GM21786 (cell line): ENCODE results near the gene NYAP1.
"Not testable (repeated sequence)": the region's sequence is repeated elsewhere in the genome, so short reads cannot be mapped to it uniquely, and the experiment has no call there.

Source experiments
- ATAC-seq: cut with Tn5 transposase; IDR thresholded peaks from one replicate; pipeline ENCODE4 v1.9.1; 2021; ENCODE audit not compliant: unreplicated experiment

NYAP1 gene

DNA sequence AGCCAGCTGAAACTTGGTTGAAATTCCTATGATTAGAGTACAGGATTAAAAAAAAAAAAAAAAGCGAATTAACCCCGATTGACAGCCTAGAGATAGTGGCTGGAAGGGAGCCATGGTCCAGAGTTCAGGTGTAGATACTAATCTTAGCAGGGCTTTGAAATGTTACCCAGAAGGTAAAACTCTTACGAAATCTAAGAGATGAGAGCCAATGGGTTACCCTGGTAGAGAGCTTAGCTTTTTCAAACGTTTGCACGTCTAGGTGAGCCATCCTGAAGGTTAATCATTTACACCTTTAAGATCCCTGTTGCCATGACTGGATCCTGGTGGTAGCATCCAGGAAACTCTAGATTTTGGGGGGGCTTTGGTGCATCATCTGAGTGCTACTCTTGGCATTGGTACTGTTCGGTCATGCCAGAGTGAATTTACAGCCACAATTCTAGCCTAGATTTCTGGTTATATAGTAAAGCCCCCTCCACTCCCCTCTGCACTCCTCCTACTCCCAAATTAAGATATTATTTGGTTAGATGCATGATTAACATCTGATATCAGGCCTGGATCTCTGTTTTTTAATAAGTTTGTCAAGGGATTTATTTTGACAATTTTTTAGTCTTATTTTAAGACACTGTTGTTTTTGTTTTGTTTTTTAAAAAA, 56.5 kb downstream of the NYAP1 start:
- ATAC-seq, result no peak

GRCh38 chr7:100541309-100541708, 57.6 kb downstream of the NYAP1 start:
- ATAC-seq, result not testable (repeated sequence)

DNA sequence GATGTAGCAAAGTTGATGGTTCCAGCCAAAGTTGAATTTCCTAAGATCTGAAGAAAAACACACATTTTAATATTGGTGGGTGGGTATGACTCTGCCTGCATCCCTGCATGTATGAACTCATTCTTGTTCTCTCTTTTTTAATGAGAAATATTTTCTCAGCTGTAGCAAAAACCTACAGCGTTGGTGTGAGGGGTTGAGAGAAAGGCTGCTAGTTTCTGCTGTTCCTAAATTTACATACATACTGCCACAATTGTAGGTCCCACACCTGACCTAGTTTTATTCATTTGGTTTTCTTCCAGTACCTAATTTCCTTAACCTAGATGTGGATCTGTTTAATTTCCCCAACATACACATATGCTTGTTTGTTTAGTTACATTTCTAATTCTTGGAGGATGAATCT, 59.9 kb downstream of the NYAP1 start:
- no peak for ATAC-seq

GRCh38 chr7:100544386-100544785, 60.7 kb downstream of the NYAP1 start:
- ATAC-seq, result no peak
